Endothelial cell of umbilical vein (primary cell): ENCODE measurements around the gene LRTM2. TPM values are rescaled to one million over a fixed set of nuclear protein-coding genes. Genes with fewer than 3 reads are reported as not detected.

Source experiments
- BruUV-seq: library from RNA; stranded (reverse); fragments of 400-500 nt; replicated peaks from 2 replicates; lab custom pipeline; 2021; lab: Mats Ljungman, UMichigan
- CTCF ChIA-PET: fragments of 300-600, 350-600 bp; sonication (Branson Sonifier 250); formaldehyde crosslinking; loops from one replicate; lab custom pipeline; 2021; ENCODE audit warnings: antibody characterized with exemption, inconsistent platforms; lab: Charles Lee
- POLR2A ChIA-PET: fragments of 300-600, 350-600 bp; sonication (Branson Sonifier 250); formaldehyde crosslinking; loops from one replicate; lab custom pipeline; 2021; ENCODE audit warnings: antibody characterized with exemption, inconsistent platforms; lab: Charles Lee
- DNase-seq: peaks from one replicate; pipeline ENCODE4 v3.0.0-alpha.2; 2011; ENCODE audit warnings: low read depth, low spot score
- FAIRE-seq: peaks from 2 replicates; lab custom pipeline; 2011; peaks lifted over from hg19 to GRCh38; lab: Jason Lieb, UNC
- H2AFZ ChIP-seq: 2 replicates; pipeline ENCODE4 v1.6.0; 2012; ENCODE audit warnings: low read depth, low read length, control low read depth, inconsistent platforms
- H3K27ac ChIP-seq: 2 replicates; pipeline ENCODE4 v1.5.1; 2011; ENCODE audit warnings: low read depth, mild to moderate bottlenecking, control low read depth, low read length, moderate library complexity; ENCODE audit not compliant: insufficient read depth
- H3K27me3 ChIP-seq, 2 experiments: 2 replicates each; pipeline versions ENCODE4 v1.6.0 to v1.6.1; 2011; ENCODE audit warnings: low read length in 2 of 2, mixed read lengths in 1 of 2; ENCODE audit not compliant: control insufficient read depth in 2 of 2, insufficient read depth in 2 of 2
- H3K36me3 ChIP-seq, 2 experiments: 2 replicates in 1 of 2; 3 replicates in 1 of 2; pipeline ENCODE4 v1.5.1; 2011; ENCODE audit warnings: low read length in 2 of 2, mild to moderate bottlenecking in 1 of 2, moderate library complexity in 1 of 2; ENCODE audit not compliant: control insufficient read depth in 2 of 2, insufficient read depth in 2 of 2; ENCODE audit errors: extremely low read depth in 1 of 2
- H3K4me1 ChIP-seq: 3 replicates; pipeline ENCODE4 v1.5.1; 2011; ENCODE audit warnings: mild to moderate bottlenecking, low read length; ENCODE audit not compliant: control insufficient read depth, insufficient read depth; ENCODE audit errors: extremely low read depth
- H3K4me2 ChIP-seq: 2 replicates; pipeline ENCODE4 v1.6.1; 2011; ENCODE audit warnings: low read length, control low read depth, mixed read lengths; ENCODE audit not compliant: insufficient read depth
- H3K4me3 ChIP-seq, 3 experiments: fragments of 200-600 bp in 1 of 3; sonication (generic), shearing (Covaris generic) in 1 of 3; replicated peaks in 1 of 3; 2 replicates each; pipeline ENCODE4 v1.5.1; 2011 to 2016; ENCODE audit warnings: control low read depth in 3 of 3, low read length in 3 of 3, mild to moderate bottlenecking in 2 of 3, inconsistent platforms in 1 of 3, low read depth in 1 of 3, moderate library complexity in 1 of 3; ENCODE audit not compliant: insufficient read depth in 1 of 3
- H3K79me2 ChIP-seq: 2 replicates; pipeline ENCODE4 v1.6.0; 2012; ENCODE audit warnings: low read length, inconsistent platforms; ENCODE audit not compliant: control insufficient read depth, insufficient read depth
- H3K9ac ChIP-seq: replicated peaks from 2 replicates; pipeline ENCODE3; 2011; ENCODE audit warnings: low read length, control low read depth; ENCODE audit not compliant: insufficient read depth; ENCODE audit errors: extremely low read depth
- H3K9me1 ChIP-seq: replicated peaks from 3 replicates; pipeline ENCODE4 v1.6.0; 2011; ENCODE audit warnings: mild to moderate bottlenecking, low read length; ENCODE audit not compliant: control insufficient read depth, insufficient read depth; ENCODE audit errors: extremely low read depth
- H3K9me3 ChIP-seq: replicated peaks from 2 replicates; pipeline ENCODE4 v1.5.1; 2012; ENCODE audit warnings: low read length, inconsistent platforms; ENCODE audit not compliant: control insufficient read depth, insufficient read depth
- H4K20me1 ChIP-seq: replicated peaks from 2 replicates; pipeline ENCODE3; 2011; ENCODE audit warnings: mild to moderate bottlenecking, low read length; ENCODE audit not compliant: control insufficient read depth, insufficient read depth; ENCODE audit errors: extremely low read depth
- EZH2 ChIP-seq: IDR thresholded peaks from 2 replicates; pipeline ENCODE4 v1.6.1; 2012; ENCODE audit warnings: borderline replicate concordance, low read depth, mild to moderate bottlenecking, moderate library complexity, low read length, inconsistent platforms; ENCODE audit not compliant: severe bottlenecking
- FOS ChIP-seq: IDR thresholded peaks from 2 replicates; pipeline ENCODE4 v1.6.1; 2011; ENCODE audit warnings: mild to moderate bottlenecking, low read length, moderate library complexity, borderline replicate concordance; ENCODE audit not compliant: insufficient read depth
- GATA2 ChIP-seq: IDR thresholded peaks from 2 replicates; pipeline ENCODE4 v1.7.0; 2011; ENCODE audit warnings: low read depth, mild to moderate bottlenecking, moderate library complexity, mixed read lengths, low read length; ENCODE audit not compliant: insufficient read length, insufficient read depth
- JUN ChIP-seq: IDR thresholded peaks from 2 replicates; pipeline ENCODE4 v1.6.1; 2011; ENCODE audit warnings: borderline replicate concordance, low read depth; ENCODE audit not compliant: insufficient read length, insufficient read depth
- MYC ChIP-seq: IDR thresholded peaks from one replicate; pipeline ENCODE4 v1.6.1; 2011; ENCODE audit warnings: mild to moderate bottlenecking, low read depth, low read length
- POLR2A ChIP-seq: IDR thresholded peaks from 2 replicates; pipeline ENCODE4 v1.6.1; 2012; ENCODE audit warnings: low read depth, mild to moderate bottlenecking, control low read depth, low read length
- POLR2AphosphoS5 ChIP-seq: IDR thresholded peaks from 2 replicates; pipeline ENCODE4 v1.6.1; 2012; ENCODE audit warnings: low read depth, mild to moderate bottlenecking, control low read depth, low read length, moderate library complexity; ENCODE audit not compliant: insufficient read depth
- dilution Hi-C: fragments of 300-500 bp; cut with MboI; formaldehyde crosslinking; loops from one replicate; pipeline ENCODE4 v1.15.0; 2019; ENCODE audit warnings: low sequenced_read_pairs; ENCODE audit not compliant: extremely low pct_ligation_motif_present
- intact Hi-C: fragments of 100-400 bp; cut with micrococcal nuclease; formaldehyde crosslinking; loops from one replicate; pipeline ENCODE4 v1.10.0; 2022
- polyA plus RNA-seq, 4 experiments: library from polyadenylated mRNA; depleted of rRNA in 3 of 4; stranded (reverse) in 3 of 4; unstranded in 1 of 4; fragments of >200 nt; gene quantifications; 2 replicates each; pipeline versions ENCODE4 v1.2.1 to v1.2.3, GENCODE V29; 2011 to 2012; ENCODE audit warnings: missing spikeins in 1 of 4
- total RNA-seq: library from RNA; stranded (reverse); gene quantifications from 2 replicates; pipeline ENCODE4 v1.2.3, GENCODE V29; 2021
- TF ChIP-seq, protein P1 (sequence below), 2 donors: IDR thresholded peaks; 1 replicate in 1 of 2; 2 replicates in 1 of 2; pipeline ENCODE4 v1.5.1; 2011; ENCODE audit warnings: low read length in 2 of 2, mild to moderate bottlenecking in 2 of 2, moderate library complexity in 2 of 2, control low read depth in 1 of 2, inconsistent platforms in 1 of 2, low read depth in 1 of 2; ENCODE audit not compliant: insufficient read depth in 1 of 2; ENCODE audit errors: extremely low read depth in 1 of 2
- TF ChIP-seq, protein P2 (sequence below): IDR thresholded peaks from 2 replicates; pipeline ENCODE4 v1.6.1; 2011; ENCODE audit not compliant: insufficient read depth, insufficient read length

LRTM2 gene
- total and polyA plus RNA-seq, 2 donors (not counting 3 experiments of a cell fraction or from before 2014, with no cell fraction given) = not detected

DNA sequence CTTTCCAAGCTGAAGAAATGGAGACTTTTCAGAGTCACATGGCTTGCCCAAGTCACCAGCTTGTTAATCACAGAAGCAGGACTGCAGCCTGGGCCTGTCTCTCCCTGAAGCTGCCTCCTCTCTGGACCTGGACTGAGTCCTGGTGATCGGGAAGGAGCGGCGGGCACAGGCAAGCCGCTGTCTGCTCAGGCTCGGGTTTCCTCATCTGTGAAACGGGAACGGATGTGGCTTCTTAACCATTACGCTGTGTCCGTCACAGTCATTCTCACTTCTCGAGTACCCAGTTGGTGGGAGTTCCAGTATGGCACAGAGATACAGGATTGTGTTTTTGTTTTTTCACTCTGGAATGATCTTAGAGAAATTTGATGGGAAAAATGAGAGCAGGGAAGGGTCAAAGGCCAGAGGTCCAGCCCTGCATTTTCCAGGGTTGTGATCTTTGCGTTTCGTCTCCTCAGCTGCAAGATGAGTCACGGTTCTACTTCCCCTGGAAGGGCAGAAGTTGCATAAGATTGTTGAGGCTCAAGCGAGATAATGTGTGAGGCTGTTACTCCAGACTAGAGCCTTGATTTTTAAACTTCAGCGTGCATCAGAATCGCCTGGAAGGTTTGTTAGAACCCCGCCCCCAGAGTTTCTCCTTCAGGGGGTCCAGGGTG, 7.6 kb upstream of the LRTM2 start:
- no peaks in the 10 kb centered on the region for H3K36me3 ChIP-seq
- H3K79me2 ChIP-seq = no peaks in the 10 kb centered on the region
- no peak overlapping the region for H3K4me3 ChIP-seq
- BruUV-seq = no TSS peak
- H3K9me3 ChIP-seq = no peaks in the 10 kb centered on the region
- FAIRE-seq = peak; percentile 91
- ChIA-PET POLR2A (no interaction called here), CTCF (interaction anchor here (1.2 to 3.3 kb wide), 4 partner anchors 14 to 127 kb away, joined by 3 to 30 read pairs (median 4); no protein-coding TSS in a partner anchor)
- TF ChIP-seq GATA2 = peak; percentile 46
- peak; percentile 69 for TF ChIP-seq FOS
- no peak for TF ChIP-seq POLR2A
- TF ChIP-seq, protein P1, sequence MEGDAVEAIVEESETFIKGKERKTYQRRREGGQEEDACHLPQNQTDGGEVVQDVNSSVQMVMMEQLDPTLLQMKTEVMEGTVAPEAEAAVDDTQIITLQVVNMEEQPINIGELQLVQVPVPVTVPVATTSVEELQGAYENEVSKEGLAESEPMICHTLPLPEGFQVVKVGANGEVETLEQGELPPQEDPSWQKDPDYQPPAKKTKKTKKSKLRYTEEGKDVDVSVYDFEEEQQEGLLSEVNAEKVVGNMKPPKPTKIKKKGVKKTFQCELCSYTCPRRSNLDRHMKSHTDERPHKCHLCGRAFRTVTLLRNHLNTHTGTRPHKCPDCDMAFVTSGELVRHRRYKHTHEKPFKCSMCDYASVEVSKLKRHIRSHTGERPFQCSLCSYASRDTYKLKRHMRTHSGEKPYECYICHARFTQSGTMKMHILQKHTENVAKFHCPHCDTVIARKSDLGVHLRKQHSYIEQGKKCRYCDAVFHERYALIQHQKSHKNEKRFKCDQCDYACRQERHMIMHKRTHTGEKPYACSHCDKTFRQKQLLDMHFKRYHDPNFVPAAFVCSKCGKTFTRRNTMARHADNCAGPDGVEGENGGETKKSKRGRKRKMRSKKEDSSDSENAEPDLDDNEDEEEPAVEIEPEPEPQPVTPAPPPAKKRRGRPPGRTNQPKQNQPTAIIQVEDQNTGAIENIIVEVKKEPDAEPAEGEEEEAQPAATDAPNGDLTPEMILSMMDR (IDR thresholded peaks at IDR 0.05; ENCODE audit: extremely low read depth in 1 of 2, insufficient read depth in 1 of 2, low read depth in 1 of 2, low read length in 2 of 2) = no peak
- TF ChIP-seq, protein P2, sequence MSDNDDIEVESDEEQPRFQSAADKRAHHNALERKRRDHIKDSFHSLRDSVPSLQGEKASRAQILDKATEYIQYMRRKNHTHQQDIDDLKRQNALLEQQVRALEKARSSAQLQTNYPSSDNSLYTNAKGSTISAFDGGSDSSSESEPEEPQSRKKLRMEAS = no peak
- TF ChIP-seq EZH2 = no peak
- no peak for TF ChIP-seq MYC
- TF ChIP-seq POLR2AphosphoS5 = peak; percentile 57
- TF ChIP-seq JUN = peak; percentile 66
- dilution Hi-C loops = no loop called here
- H3K4me2 ChIP-seq = no peak overlapping the region
- peaks cover 34% of the 10 kb centered on the region for H3K4me1 ChIP-seq
- no peak overlapping the region for H3K9ac ChIP-seq
- intact Hi-C loops = no loop called here
- peak; percentile 33 for DNase-seq
- H2AFZ ChIP-seq = no peak overlapping the region
- H3K27me3 ChIP-seq = peaks cover 0 to 2% of the 10 kb centered on the region in 2 experiments
- peak overlapping the region; percentile 36 for H3K27ac ChIP-seq
- H3K9me1 ChIP-seq = no peaks in the 10 kb centered on the region
- H4K20me1 ChIP-seq = no peaks in the 10 kb centered on the region
